Pancreas (tissue), 10 donors: Measurements from ENCODE around the gene ITGB8. TPM values are rescaled to one million over a fixed set of nuclear protein-coding genes. Genes with fewer than 3 reads are reported as not detected.

Experiments used
- ATAC-seq, 4 donors: fragments of 200-7000 bp; cut with Tn5 transposase; one replicate each; pipeline versions ENCODE4 v1.8.0 to v1.9.1; 2020; ENCODE audit warnings: mild to moderate bottlenecking in 4 of 4, moderate library complexity in 4 of 4
- DNase-seq, 6 donors: peaks; one replicate each; pipeline ENCODE4 v3.0.0-alpha.2; 2020
- FAIRE-seq: peaks from 2 replicates; lab custom pipeline; 2012; peaks lifted over from hg19 to GRCh38; lab: Jason Lieb, UNC
- H3K27ac ChIP-seq, 4 donors: fragments of 200-600 bp; sonication (generic); 1 replicate in 3 of 4; 2 replicates in 1 of 4; pipeline versions ENCODE4 v1.5.0 to v1.8.0; 2020
- H3K27me3 ChIP-seq, 4 donors: fragments of 200-600 bp; one replicate each; pipeline ENCODE4 v1.8.0; 2021
- H3K36me3 ChIP-seq, 3 donors: fragments of 200-600 bp; sonication (generic) in 1 of 3; one replicate each; pipeline versions ENCODE4 v1.5.0 to v1.8.0; 2020 to 2021
- H3K4me1 ChIP-seq, 3 donors: fragments of 200-600 bp; one replicate each; pipeline ENCODE4 v1.8.0; 2021
- H3K4me3 ChIP-seq, 4 donors: fragments of 200-600 bp; sonication (generic) in 2 of 4; one replicate each; pipeline versions ENCODE4 v1.5.0 to v1.8.0; 2020 to 2021
- H3K9me3 ChIP-seq, 4 donors: fragments of 200-600 bp; one replicate each; pipeline ENCODE4 v1.8.0; 2021
- CTCF ChIP-seq, 4 donors: fragments of 200-600 bp; sonication (generic) in 3 of 4; IDR thresholded peaks; one replicate each; pipeline versions ENCODE4 v1.5.0 to v1.8.0; 2021; ENCODE audit warnings: antibody characterized with exemption in 4 of 4
- WGBS, 2 donors: extraction: QIAGEN DNeasy Blood & Tissue Kit; methylation state at CpG; one replicate each; pipeline ENCODE4 v1.1.7; 2013; 5-methylcytosine and 5-hydroxymethylcytosine counted together
- intact Hi-C, 3 donors: fragments of 100-400 bp; cut with DNase I; formaldehyde crosslinking; loops; one replicate each; pipeline versions ENCODE4 v1.11.1 to v1.14.2; 2022
- polyA plus RNA-seq, 2 donors: library from polyadenylated mRNA; stranded (reverse); fragments of 200-250 nt; gene quantifications; one replicate each; pipeline ENCODE4 v1.2.3, GENCODE V29; 2013
- total RNA-seq, 6 donors: library from RNA; stranded (reverse); fragmentation: NEBNext Ultra II Directional in 4 of 6; extraction: Animal tissue kit (Norgen Biotek cat#: 25700) in 4 of 6; gene quantifications; one replicate each; pipeline versions ENCODE4 v1.2.1 to v1.2.4, GENCODE V29; 2021 to 2023
- donor health status: healthy with polysubstance abuse.
- donor health status: DM: no; HTN: no; CAD: no; lungs with moderate emphysema.
- donor health status: DM: no; HTN: no; CAD: no.
- donor health status: control.
- donor health status: control.
- donor health status: Bipolar disorder and iron deficiency.
- donor health status: DM: yes; HTN: yes; CAD: no.
- donor health status: DM: no; HTN: no; CAD: no.
- donor health status: DM: no; HTN: no; CAD: no.
- donor health status: DM: yes; HTN: yes; CAD: no.

The ITGB8 gene
- total and polyA plus RNA-seq, 8 donors = 3.9 to 39.8 (median 11.5) TPM

- H3K27ac ChIP-seq = no peak overlapping the region
- no peaks in the 10 kb centered on the region for H3K36me3 ChIP-seq
- no peak for DNase-seq
- TF ChIP-seq CTCF (IDR thresholded peaks at IDR 0.05) = no peak
- H3K4me3 ChIP-seq = no peak overlapping the region
- no peaks in the 10 kb centered on the region for H3K27me3 ChIP-seq
- ATAC-seq = no peak
- H3K9me3 ChIP-seq = no peaks in the 10 kb centered on the region
- intact Hi-C loops = no loop called here
- no peak for FAIRE-seq
- no peaks in the 10 kb centered on the region for H3K4me1 ChIP-seq
Measured at GRCh38 chr7:20284771-20285143, 45.9 kb upstream of the ITGB8 start.

GRCh38 chr7:20287317-20287716 lies 43.4 kb upstream of the ITGB8 start:
- no peak for TF ChIP-seq CTCF (IDR thresholded peaks at IDR 0.05)
- FAIRE-seq (peak; percentile 29), ATAC-seq (peak in 2 of 4 donors; percentile 26 to 42), DNase-seq (no peak)
- Histone ChIP-seq H3K4me3 (no peak overlapping the region), H3K4me1 (no peaks in the 10 kb centered on the region), H3K9me3 (no peaks in the 10 kb centered on the region), H3K36me3 (no peaks in the 10 kb centered on the region), H3K27me3 (no peaks in the 10 kb centered on the region), H3K27ac (no peak overlapping the region)
- WGBS, 2 donors = 28 to 42% methylated on average over 2 of the region's 2 CpGs
- intact Hi-C loops = no loop called here

- no peak overlapping the region for H3K27ac ChIP-seq
- no peaks in the 10 kb centered on the region for H3K36me3 ChIP-seq
- FAIRE-seq = no peak
- H3K4me3 ChIP-seq = no peak overlapping the region
- H3K9me3 ChIP-seq = no peaks in the 10 kb centered on the region
- 62 to 71% methylated on average over 2 of the region's 2 CpGs for WGBS, 2 donors
- no peak for TF ChIP-seq CTCF (IDR thresholded peaks at IDR 0.05)
- H3K4me1 ChIP-seq = no peaks in the 10 kb centered on the region
- no peak for DNase-seq
- intact Hi-C loops = no loop called here
- no peaks in the 10 kb centered on the region for H3K27me3 ChIP-seq
- no peak for ATAC-seq
Measured at GRCh38 chr7:20288036-20288435, 42.7 kb upstream of the ITGB8 start.

- H3K27me3 ChIP-seq = no peaks in the 10 kb centered on the region
- ATAC-seq = no peak
- H3K36me3 ChIP-seq = no peaks in the 10 kb centered on the region
- FAIRE-seq = no peak
- DNase-seq = no peak
- no peaks in the 10 kb centered on the region for H3K9me3 ChIP-seq
- WGBS, 2 donors = 58 to 67% methylated on average over 3 of the region's 3 CpGs
- no peaks in the 10 kb centered on the region for H3K4me1 ChIP-seq
- H3K27ac ChIP-seq = no peak overlapping the region
- intact Hi-C loops = no loop called here
- no peak overlapping the region for H3K4me3 ChIP-seq
- TF ChIP-seq CTCF (IDR thresholded peaks at IDR 0.05) = no peak
Measured at GRCh38 chr7:20290505-20291111, 40.1 kb upstream of the ITGB8 start.

GRCh38 chr7:20293336-20293735 lies 37.4 kb upstream of the ITGB8 start:
- intact Hi-C loops = no loop called here
- WGBS, 2 donors = 49 to 71% methylated on average over 3 of the region's 3 CpGs
- no peaks in the 10 kb centered on the region for H3K4me1 ChIP-seq
- DNase-seq (no peak), ATAC-seq (no peak), FAIRE-seq (no peak)
- no peaks in the 10 kb centered on the region for H3K27me3 ChIP-seq
- no peaks in the 10 kb centered on the region for H3K36me3 ChIP-seq
- H3K4me3 ChIP-seq = no peak overlapping the region
- no peak overlapping the region for H3K27ac ChIP-seq
- no peaks in the 10 kb centered on the region for H3K9me3 ChIP-seq
- no peak for TF ChIP-seq CTCF (IDR thresholded peaks at IDR 0.05)
